CD14-positive monocyte (primary cell): ENCODE data around the gene ACKR3. TPM values are rescaled to one million over a fixed set of nuclear protein-coding genes. Genes with fewer than 3 reads are reported as not detected.

ENCODE experiments used
- DNase-seq, 3 donors: peaks; one replicate each; pipeline ENCODE4 v3.0.0-alpha.2; 2011 to 2022
- H2AFZ ChIP-seq: 2 replicates; pipeline ENCODE4 v1.6.0; 2012; ENCODE audit warnings: mild to moderate bottlenecking, low read depth, low read length, inconsistent platforms; ENCODE audit not compliant: insufficient read depth, poor library complexity, severe bottlenecking
- H3K27ac ChIP-seq, 2 donors: 1 replicate in 1 of 2; 2 replicates in 1 of 2; pipeline ENCODE4 v1.5.1; 2012 to 2013; ENCODE audit warnings: low read length in 2 of 2, control low read depth in 1 of 2, inconsistent platforms in 1 of 2, low read depth in 1 of 2, mild to moderate bottlenecking in 1 of 2
- H3K27me3 ChIP-seq, 2 donors: one replicate each; pipeline versions ENCODE4 v1.6.0 to v1.6.1; 2011 to 2013; ENCODE audit warnings: low read length in 2 of 2; ENCODE audit not compliant: control insufficient read depth in 2 of 2, insufficient read depth in 2 of 2
- H3K36me3 ChIP-seq, 2 donors: replicated peaks in 1 of 2; 1 replicate in 1 of 2; 2 replicates in 1 of 2; pipeline versions ENCODE4 v1.5.1 to v1.6.1; 2012 to 2013; ENCODE audit warnings: low read length in 2 of 2, control low read depth in 1 of 2, inconsistent platforms in 1 of 2, mild to moderate bottlenecking in 1 of 2; ENCODE audit not compliant: insufficient read depth in 2 of 2, control insufficient read depth in 1 of 2
- H3K4me1 ChIP-seq, 2 donors: 1 replicate in 1 of 2; 2 replicates in 1 of 2; pipeline versions ENCODE4 v1.5.1 to v1.6.1; 2012 to 2013; ENCODE audit warnings: low read length in 2 of 2, control low read depth in 1 of 2, inconsistent platforms in 1 of 2, mild to moderate bottlenecking in 1 of 2, moderate library complexity in 1 of 2; ENCODE audit not compliant: insufficient read depth in 2 of 2, control insufficient read depth in 1 of 2
- H3K4me2 ChIP-seq: replicated peaks from 2 replicates; pipeline ENCODE3; 2012; ENCODE audit warnings: low read length, moderate library complexity, mild to moderate bottlenecking; ENCODE audit not compliant: poor library complexity, severe bottlenecking; ENCODE audit errors: extremely low read depth
- H3K4me3 ChIP-seq, 3 experiments: fragments of 200-600 bp in 1 of 3; sonication (generic) in 1 of 3; replicated peaks in 1 of 3; 1 replicate in 2 of 3; 2 replicates in 1 of 3; pipeline ENCODE4 v1.5.1; 2011 to 2013; ENCODE audit warnings: low read length in 3 of 3, mild to moderate bottlenecking in 3 of 3, control low read depth in 2 of 3, low read depth in 2 of 3, inconsistent platforms in 1 of 3, moderate library complexity in 1 of 3
- H3K79me2 ChIP-seq: 2 replicates; pipeline ENCODE4 v1.6.0; 2012; ENCODE audit warnings: mild to moderate bottlenecking, control low read depth, inconsistent platforms, low read length, moderate library complexity; ENCODE audit not compliant: insufficient read depth
- H3K9ac ChIP-seq: 2 replicates; pipeline ENCODE4 v1.6.0; 2017; ENCODE audit warnings: low read length, mild to moderate bottlenecking; ENCODE audit not compliant: insufficient read depth, poor library complexity, severe bottlenecking
- H3K9me3 ChIP-seq, 2 donors: replicated peaks in 1 of 2; 1 replicate in 1 of 2; 2 replicates in 1 of 2; pipeline versions ENCODE4 v1.5.1 to v1.6.1; 2012 to 2013; ENCODE audit warnings: low read length in 2 of 2, control low read depth in 1 of 2; ENCODE audit not compliant: control insufficient read depth in 1 of 2, insufficient read depth in 1 of 2
- H4K20me1 ChIP-seq: 2 replicates; pipeline ENCODE4 v1.6.0; 2012; ENCODE audit warnings: mild to moderate bottlenecking, low read length, control low read depth, moderate library complexity; ENCODE audit not compliant: insufficient read depth
- H3K27ac Mint-ChIP-seq, 7 donors: one replicate each; pipeline ENCODE4 v1.8.0; 2020; ENCODE audit warnings: mild to moderate bottlenecking in 7 of 7, mixed read lengths in 7 of 7, moderate library complexity in 6 of 7, inconsistent platforms in 2 of 7
- H3K27me3 Mint-ChIP-seq, 3 donors: one replicate each; pipeline ENCODE4 v1.8.0; 2021 to 2022; ENCODE audit warnings: low read depth in 3 of 3, mild to moderate bottlenecking in 3 of 3, mixed read lengths in 3 of 3, moderate library complexity in 3 of 3, inconsistent platforms in 1 of 3
- H3K36me3 Mint-ChIP-seq, 2 donors: one replicate each; pipeline ENCODE4 v1.8.0; 2020; ENCODE audit warnings: mixed read lengths in 2 of 2, inconsistent platforms in 1 of 2, mild to moderate bottlenecking in 1 of 2
- H3K4me1 Mint-ChIP-seq: one replicate; pipeline ENCODE4 v1.8.0; 2020; ENCODE audit warnings: mild to moderate bottlenecking, mixed read lengths
- H3K4me3 Mint-ChIP-seq, 2 donors: one replicate each; pipeline ENCODE4 v1.8.0; 2020; ENCODE audit warnings: mild to moderate bottlenecking in 2 of 2, mixed read lengths in 2 of 2, moderate library complexity in 1 of 2
- H3K9me3 Mint-ChIP-seq, 7 donors: one replicate each; pipeline ENCODE4 v1.8.0; 2020 to 2022; ENCODE audit warnings: mixed read lengths in 7 of 7, mild to moderate bottlenecking in 6 of 7, moderate library complexity in 6 of 7, inconsistent platforms in 2 of 7
- CTCF ChIP-seq: fragments of 200-600 bp; IDR thresholded peaks from one replicate; pipeline ENCODE4 v1.8.0; 2022; ENCODE audit warnings: antibody characterized with exemption, mild to moderate bottlenecking
- WGBS: methylation state at CpG from one replicate; pipeline ENCODE4 v1.1.5; 2013; ENCODE audit warnings: missing lambda C conversion rate; ENCODE audit not compliant: insufficient coverage; 5-methylcytosine and 5-hydroxymethylcytosine counted together
- intact Hi-C, 2 donors: fragments of 100-400 bp; cut with micrococcal nuclease; formaldehyde crosslinking; loops; one replicate each; pipeline versions ENCODE4 v1.15.0 to v1.15.1; 2023
- polyA plus RNA-seq, 3 donors: library from polyadenylated mRNA; depleted of rRNA in 1 of 3; unstranded in 2 of 3; stranded (reverse) in 1 of 3; fragments of 300-500 nt in 2 of 3; fragments of >200 nt in 1 of 3; fragmentation: Illumina TruSeq in 2 of 3; gene quantifications; 1 replicate in 2 of 3; 2 replicates in 1 of 3; pipeline ENCODE4 v1.2.3, GENCODE V29; 2012 to 2021

ACKR3 gene
- polyA plus RNA-seq, 3 donors, result 0.41 to 13.3 (median 0.79) TPM

GRCh38 chr2:236546561-236547002 lies 23.0 kb upstream of the ACKR3 start:
- peak overlapping the region; percentile 28 for H3K9ac ChIP-seq
- no peaks in the 10 kb centered on the region for H3K36me3 ChIP-seq
- no peaks in the 10 kb centered on the region for H3K9me3 Mint-ChIP-seq
- no peaks in the 10 kb centered on the region for H4K20me1 ChIP-seq
- DNase-seq, result no peak
- H3K79me2 ChIP-seq, result peaks cover 14% of the 10 kb centered on the region
- H3K4me3 Mint-ChIP-seq, result peak overlapping the region in 1 of 2 donors; percentile 19
- peak overlapping the region; percentile 36 to 65 for H3K27ac ChIP-seq
- intact Hi-C loops, result no loop called here
- peak overlapping the region; percentile 77 for H2AFZ ChIP-seq
- peaks cover 61% of the 10 kb centered on the region in 2 donors for H3K4me1 ChIP-seq
- H3K27me3 ChIP-seq, result no peaks in the 10 kb centered on the region
- no peak for TF ChIP-seq CTCF
- H3K27me3 Mint-ChIP-seq, result peaks cover 0 to under 1% (median 0%) of the 10 kb centered on the region in 3 donors
- peak overlapping the region; percentile 58 for H3K4me2 ChIP-seq
- 0% methylated on average over 1 of the region's 7 CpGs for WGBS
- no peaks in the 10 kb centered on the region for H3K9me3 ChIP-seq
- peaks cover 2 to 3% of the 10 kb centered on the region in 2 donors for H3K36me3 Mint-ChIP-seq
- H3K4me1 Mint-ChIP-seq, result peaks cover 75% of the 10 kb centered on the region
- peak overlapping the region in 1 of 3 experiments; percentile 60 for H3K4me3 ChIP-seq
- peak overlapping the region in 5 of 7 donors; percentile 16 to 85 (median 84) for H3K27ac Mint-ChIP-seq

GRCh38 chr2:236547725-236548124 lies 21.9 kb upstream of the ACKR3 start:
- Histone ChIP-seq H3K79me2 (peaks cover 10% of the 10 kb centered on the region), H3K27me3 (no peaks in the 10 kb centered on the region), H3K27ac (no peak overlapping the region), H3K9me3 (no peaks in the 10 kb centered on the region), H3K4me1 (peaks cover 72% of the 10 kb centered on the region in 2 donors), H3K9ac (no peak overlapping the region), H3K4me3 (no peak overlapping the region), H4K20me1 (no peaks in the 10 kb centered on the region), H3K4me2 (no peak overlapping the region), H2AFZ (no peak overlapping the region), H3K36me3 (no peaks in the 10 kb centered on the region)
- no CpG with 5 or more reads among the region's 1 CpG for WGBS
- Mint-ChIP-seq H3K4me1 (peaks cover 87% of the 10 kb centered on the region), H3K9me3 (no peaks in the 10 kb centered on the region), H3K4me3 (no peak overlapping the region), H3K36me3 (peaks cover 0 to 3% of the 10 kb centered on the region in 2 donors), H3K27me3 (peaks cover 0 to 2% (median 0%) of the 10 kb centered on the region in 3 donors), H3K27ac (peak overlapping the region in 2 of 7 donors; percentile 17 to 21)
- intact Hi-C loops, result no loop called here
- DNase-seq, result no peak
- TF ChIP-seq CTCF, result no peak
